ENCODE results near the gene PAQR7.

Gene PAQR7

DNA sequence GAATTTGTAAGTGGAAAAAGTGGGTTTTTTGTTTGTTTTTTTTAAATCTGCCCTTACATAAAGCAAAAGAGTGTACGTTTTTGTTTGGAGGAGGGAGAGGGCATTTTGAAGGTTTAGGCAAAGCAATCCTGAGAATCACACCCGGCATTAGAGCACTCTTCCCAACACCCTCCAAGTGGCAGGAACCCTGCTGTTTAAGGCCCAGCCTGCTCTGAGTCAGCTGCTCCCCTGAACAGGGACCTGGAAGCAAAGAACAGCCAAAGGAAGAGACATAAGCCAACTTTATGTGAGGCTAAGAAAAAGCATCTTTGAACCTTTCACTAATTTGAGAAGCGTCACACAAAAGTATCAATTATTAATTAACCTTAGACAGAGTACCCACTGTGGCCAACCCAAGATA is 38.8 kb downstream of the PAQR7 start:
- Histone ChIP-seq H3K27ac (ENCODE audit: low read length) (no peak overlapping the region), H3K4me1 (ENCODE audit: control insufficient read depth, low read depth, low read length) (no peaks in the 10 kb centered on the region), H3K4me3 (ENCODE audit: low read length) (no peak overlapping the region), H3K9me3 (ENCODE audit: control insufficient read depth, low read depth, low read length) (no peaks in the 10 kb centered on the region), H3K27me3 (ENCODE audit: control insufficient read depth, insufficient read depth, low read length) (no peaks in the 10 kb centered on the region), H3K9ac (ENCODE audit: low read length) (no peak overlapping the region), H3K36me3 (ENCODE audit: control insufficient read depth, low read depth, low read length) (peaks cover 42% of the 10 kb centered on the region)

DNA sequence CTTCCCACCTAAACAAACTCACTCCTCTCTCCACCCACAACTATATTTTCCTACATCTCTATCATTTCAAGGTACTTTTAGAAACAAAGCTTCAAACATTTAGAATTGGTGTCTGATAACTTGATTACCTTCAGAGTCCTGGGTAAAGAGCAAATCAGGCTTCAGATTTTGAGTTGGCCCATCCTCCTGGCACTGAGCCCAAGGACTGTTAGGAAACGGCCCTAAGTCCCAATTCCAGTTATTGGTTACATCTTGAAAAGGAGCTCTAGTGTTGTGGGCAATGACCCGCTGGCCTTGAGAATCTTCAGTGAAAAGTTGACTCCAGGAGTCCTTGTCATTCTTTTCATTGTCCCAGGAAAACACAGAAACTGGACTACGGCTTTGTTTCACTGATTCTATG is 40.6 kb downstream of the PAQR7 start:
- Histone ChIP-seq H3K9ac (ENCODE audit: low read length) (no peak overlapping the region), H3K4me1 (ENCODE audit: control insufficient read depth, low read depth, low read length) (no peaks in the 10 kb centered on the region), H3K27ac (ENCODE audit: low read length) (no peak overlapping the region), H3K4me3 (ENCODE audit: low read length) (no peak overlapping the region), H3K27me3 (ENCODE audit: control insufficient read depth, insufficient read depth, low read length) (no peaks in the 10 kb centered on the region), H3K36me3 (ENCODE audit: control insufficient read depth, low read depth, low read length) (peaks cover 60% of the 10 kb centered on the region), H3K9me3 (ENCODE audit: control insufficient read depth, low read depth, low read length) (no peaks in the 10 kb centered on the region)

DNA sequence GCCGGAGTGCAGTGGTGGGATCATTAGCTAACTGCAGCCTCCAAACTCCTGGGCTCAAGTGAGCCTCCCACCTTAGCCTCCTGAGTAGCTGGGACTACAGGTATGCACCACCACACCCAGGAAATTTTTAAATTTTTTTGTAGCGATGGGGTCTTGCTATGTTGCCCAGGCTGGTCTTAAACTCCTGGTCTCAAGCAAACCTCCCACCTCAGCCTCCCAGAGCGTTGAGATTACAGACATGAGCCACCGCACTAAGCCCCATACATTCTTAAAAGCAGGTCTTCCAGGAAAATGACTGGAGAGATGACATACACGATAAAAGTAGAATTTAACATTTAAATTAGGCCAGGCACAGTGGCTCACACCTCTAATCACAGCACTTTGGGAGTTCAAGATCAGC is 42.4 kb downstream of the PAQR7 start:
- H3K27me3 ChIP-seq (ENCODE audit: control insufficient read depth, insufficient read depth, low read length), result no peaks in the 10 kb centered on the region
- no peak overlapping the region for H3K4me3 ChIP-seq (ENCODE audit: low read length)
- no peaks in the 10 kb centered on the region for H3K9me3 ChIP-seq (ENCODE audit: control insufficient read depth, low read depth, low read length)
- no peak overlapping the region for H3K9ac ChIP-seq (ENCODE audit: low read length)
- peaks cover 76% of the 10 kb centered on the region for H3K36me3 ChIP-seq (ENCODE audit: control insufficient read depth, low read depth, low read length)
- no peak overlapping the region for H3K27ac ChIP-seq (ENCODE audit: low read length)
- no peaks in the 10 kb centered on the region for H3K4me1 ChIP-seq (ENCODE audit: control insufficient read depth, low read depth, low read length)

DNA sequence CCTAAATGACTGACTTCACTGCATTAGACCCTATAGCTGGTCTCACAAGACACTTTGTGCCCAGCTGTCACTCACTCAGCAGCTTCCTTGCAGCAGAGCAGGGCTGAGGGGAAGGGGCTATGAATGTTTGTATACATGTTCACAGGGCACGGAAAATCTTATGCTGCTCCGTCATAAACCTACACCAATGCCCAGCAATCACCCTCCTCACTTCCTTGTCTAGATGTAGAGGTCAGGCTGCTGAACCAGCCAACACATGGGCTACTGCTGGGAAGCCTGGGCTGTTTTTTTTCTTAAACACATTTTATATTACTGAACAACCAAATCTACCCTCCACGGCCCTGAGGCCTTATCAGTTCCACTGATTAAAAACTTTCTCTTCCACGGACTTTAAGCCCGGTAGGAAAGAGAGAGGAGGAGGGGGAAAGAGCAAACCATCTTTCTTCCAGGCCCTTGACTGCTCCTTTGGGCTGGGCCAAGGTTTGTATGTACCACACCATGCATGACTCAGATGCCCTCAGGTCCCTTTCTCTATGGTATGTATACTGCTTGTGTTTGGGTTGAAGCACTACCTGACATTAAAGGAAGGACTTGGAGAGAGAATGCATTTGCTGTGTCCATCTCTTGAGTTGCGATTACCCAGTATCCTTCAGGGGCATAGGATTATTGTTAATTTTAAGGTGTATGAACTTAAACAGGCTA is 43.0 kb downstream of the PAQR7 start:
- Histone ChIP-seq H3K4me1 (ENCODE audit: control insufficient read depth, low read depth, low read length) (no peaks in the 10 kb centered on the region), H3K27me3 (ENCODE audit: control insufficient read depth, insufficient read depth, low read length) (no peaks in the 10 kb centered on the region), H3K9me3 (ENCODE audit: control insufficient read depth, low read depth, low read length) (no peaks in the 10 kb centered on the region), H3K27ac (ENCODE audit: low read length) (no peak overlapping the region), H3K9ac (ENCODE audit: low read length) (no peak overlapping the region), H3K36me3 (ENCODE audit: control insufficient read depth, low read depth, low read length) (peaks cover 80% of the 10 kb centered on the region), H3K4me3 (ENCODE audit: low read length) (no peak overlapping the region)

DNA sequence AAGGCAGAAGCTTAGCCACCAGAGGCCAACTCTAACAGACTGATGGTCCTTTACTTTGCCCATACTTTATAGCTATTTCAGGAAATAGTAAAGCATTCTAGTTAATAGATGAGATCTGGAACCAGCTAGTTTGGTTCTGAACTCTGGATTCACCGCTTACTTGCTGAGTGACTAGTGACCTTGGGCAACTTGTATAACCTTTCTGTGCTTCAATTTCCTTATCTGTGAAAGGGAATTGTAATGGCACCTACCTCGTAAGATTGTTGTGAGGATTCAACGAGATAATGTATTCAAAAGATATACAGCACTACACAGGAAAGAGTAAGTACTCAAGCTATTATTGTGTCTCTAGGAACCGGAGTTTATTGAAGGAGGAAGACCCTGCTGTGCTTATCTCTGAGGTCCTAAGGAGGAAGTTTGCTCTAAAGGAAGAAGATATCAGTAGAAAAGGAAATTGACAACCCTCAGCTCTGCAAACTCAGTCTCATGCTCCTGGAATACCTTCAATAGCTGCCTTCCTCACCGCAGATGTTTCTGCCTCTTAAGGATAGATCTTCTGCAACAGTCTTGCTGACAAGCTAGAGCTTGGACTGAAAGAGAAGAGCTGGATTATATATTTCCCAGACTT is 43.8 kb downstream of the PAQR7 start:
- Histone ChIP-seq H3K27ac (ENCODE audit: low read length) (no peak overlapping the region), H3K36me3 (ENCODE audit: control insufficient read depth, low read depth, low read length) (peaks cover 75% of the 10 kb centered on the region), H3K9ac (ENCODE audit: low read length) (no peak overlapping the region)

DNA sequence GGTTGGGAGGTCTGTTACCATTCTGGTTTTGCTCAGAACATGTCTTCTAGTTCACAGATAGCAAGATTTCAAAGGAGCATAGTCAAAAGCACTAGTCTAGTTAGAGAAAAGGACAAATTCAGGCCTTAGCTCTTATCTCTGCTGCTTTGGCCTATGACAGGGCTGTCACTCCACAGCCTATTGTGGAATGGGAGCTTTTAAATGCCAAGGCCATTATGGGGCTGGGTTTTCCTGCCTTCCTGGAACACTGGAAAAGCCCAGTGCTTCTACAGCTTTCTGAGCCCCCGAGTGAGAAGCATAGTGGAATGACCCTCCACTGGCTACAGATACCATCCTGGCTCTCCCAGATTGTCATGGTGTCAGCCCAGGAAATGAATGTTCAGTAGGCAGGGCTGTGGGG is 46.5 kb downstream of the PAQR7 start:
- Histone ChIP-seq H3K36me3 (ENCODE audit: control insufficient read depth, low read depth, low read length) (peaks cover 60% of the 10 kb centered on the region), H3K4me1 (ENCODE audit: control insufficient read depth, low read depth, low read length) (no peaks in the 10 kb centered on the region), H3K27ac (ENCODE audit: low read length) (no peak overlapping the region)

More for the DNA sequence above, 43.8 kb downstream of the PAQR7 start:
- H3K27me3 ChIP-seq (ENCODE audit: control insufficient read depth, insufficient read depth, low read length), result no peaks in the 10 kb centered on the region
- H3K4me3 ChIP-seq (ENCODE audit: low read length), result no peak overlapping the region
- no peaks in the 10 kb centered on the region for H3K9me3 ChIP-seq (ENCODE audit: control insufficient read depth, low read depth, low read length)
- no peaks in the 10 kb centered on the region for H3K4me1 ChIP-seq (ENCODE audit: control insufficient read depth, low read depth, low read length)

DNA sequence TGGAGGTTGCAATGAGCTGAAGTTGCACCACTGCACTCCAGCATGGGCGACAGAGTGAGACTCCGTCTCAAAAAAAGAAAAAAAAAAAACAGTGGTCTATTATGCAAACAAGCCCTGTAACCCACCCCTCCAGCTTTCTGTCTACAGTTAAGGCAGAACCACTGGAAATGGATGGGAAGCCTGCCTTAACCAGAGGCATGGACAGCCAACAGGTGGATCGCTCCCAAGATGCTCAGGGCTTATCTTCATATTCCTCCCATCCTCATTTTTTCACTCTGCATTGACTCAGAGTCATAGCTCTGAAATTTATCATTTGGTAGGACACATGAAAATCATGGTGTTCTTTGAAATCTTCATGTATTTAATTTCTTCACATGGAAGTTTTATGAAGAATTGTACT is 47.0 kb downstream of the PAQR7 start:
- no peak overlapping the region for H3K4me3 ChIP-seq (ENCODE audit: low read length)
- H3K4me1 ChIP-seq (ENCODE audit: control insufficient read depth, low read depth, low read length), result no peaks in the 10 kb centered on the region
- no peaks in the 10 kb centered on the region for H3K27me3 ChIP-seq (ENCODE audit: control insufficient read depth, insufficient read depth, low read length)
- H3K9ac ChIP-seq (ENCODE audit: low read length), result no peak overlapping the region
- no peak overlapping the region for H3K27ac ChIP-seq (ENCODE audit: low read length)
- no peaks in the 10 kb centered on the region for H3K9me3 ChIP-seq (ENCODE audit: control insufficient read depth, low read depth, low read length)
- peaks cover 60% of the 10 kb centered on the region for H3K36me3 ChIP-seq (ENCODE audit: control insufficient read depth, low read depth, low read length)

More for the DNA sequence above, 46.5 kb downstream of the PAQR7 start:
- H3K9ac ChIP-seq (ENCODE audit: low read length), result no peak overlapping the region
- H3K9me3 ChIP-seq (ENCODE audit: control insufficient read depth, low read depth, low read length), result no peaks in the 10 kb centered on the region
- no peaks in the 10 kb centered on the region for H3K27me3 ChIP-seq (ENCODE audit: control insufficient read depth, insufficient read depth, low read length)
- no peak overlapping the region for H3K4me3 ChIP-seq (ENCODE audit: low read length)

DNA sequence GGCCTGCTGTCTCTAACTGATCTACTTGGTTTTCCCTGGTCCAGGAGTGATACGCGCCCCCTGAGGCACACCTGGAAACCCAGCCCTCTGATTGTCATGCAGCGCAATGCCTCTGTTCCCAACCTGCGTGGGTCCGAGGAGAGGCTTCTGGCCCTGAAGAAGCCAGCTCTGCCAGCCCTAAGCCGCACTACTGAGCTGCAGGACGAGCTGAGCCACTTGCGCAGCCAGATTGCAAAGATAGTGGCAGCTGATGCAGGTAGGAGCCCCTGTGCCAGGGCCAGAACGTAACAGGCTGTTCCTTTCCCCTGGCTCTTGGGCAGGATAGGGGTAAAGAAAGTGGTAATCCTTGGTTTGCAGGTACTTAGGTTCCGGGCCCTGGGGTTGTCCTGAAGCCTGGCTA is 48.9 kb downstream of the PAQR7 start:
- Histone ChIP-seq H3K4me3 (ENCODE audit: low read length) (no peak overlapping the region), H3K27me3 (ENCODE audit: control insufficient read depth, insufficient read depth, low read length) (peaks cover 7% of the 10 kb centered on the region), H3K9ac (ENCODE audit: low read length) (no peak overlapping the region), H3K4me1 (ENCODE audit: control insufficient read depth, low read depth, low read length) (no peaks in the 10 kb centered on the region), H3K9me3 (ENCODE audit: control insufficient read depth, low read depth, low read length) (no peaks in the 10 kb centered on the region), H3K36me3 (ENCODE audit: control insufficient read depth, low read depth, low read length) (peaks cover 41% of the 10 kb centered on the region), H3K27ac (ENCODE audit: low read length) (no peak overlapping the region)

DNA sequence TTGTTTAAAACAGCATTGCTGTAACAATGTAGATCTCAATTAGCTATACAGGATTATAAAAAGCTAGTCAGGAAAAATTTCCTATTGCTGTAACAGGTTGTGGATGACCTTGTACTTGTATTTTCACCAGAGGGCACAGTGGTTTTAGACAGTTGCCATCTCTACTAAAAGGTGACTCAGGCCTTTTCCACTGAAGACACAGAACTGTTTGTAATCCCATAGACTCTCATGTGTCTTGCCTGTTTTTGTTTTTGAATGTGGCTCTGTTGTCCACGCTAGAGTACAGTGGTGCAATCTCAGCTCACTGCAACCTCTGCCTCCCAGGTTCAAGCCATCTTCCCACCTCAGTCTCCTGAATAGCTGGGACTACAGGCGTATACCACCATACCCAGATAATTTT is 49.9 kb downstream of the PAQR7 start:
- Histone ChIP-seq H3K9ac (ENCODE audit: low read length) (no peak overlapping the region), H3K36me3 (ENCODE audit: control insufficient read depth, low read depth, low read length) (peaks cover 32% of the 10 kb centered on the region), H3K27ac (ENCODE audit: low read length) (no peak overlapping the region), H3K9me3 (ENCODE audit: control insufficient read depth, low read depth, low read length) (no peaks in the 10 kb centered on the region), H3K4me1 (ENCODE audit: control insufficient read depth, low read depth, low read length) (peaks cover 6% of the 10 kb centered on the region), H3K4me3 (ENCODE audit: low read length) (no peak overlapping the region), H3K27me3 (ENCODE audit: control insufficient read depth, insufficient read depth, low read length) (peaks cover 16% of the 10 kb centered on the region)

DNA sequence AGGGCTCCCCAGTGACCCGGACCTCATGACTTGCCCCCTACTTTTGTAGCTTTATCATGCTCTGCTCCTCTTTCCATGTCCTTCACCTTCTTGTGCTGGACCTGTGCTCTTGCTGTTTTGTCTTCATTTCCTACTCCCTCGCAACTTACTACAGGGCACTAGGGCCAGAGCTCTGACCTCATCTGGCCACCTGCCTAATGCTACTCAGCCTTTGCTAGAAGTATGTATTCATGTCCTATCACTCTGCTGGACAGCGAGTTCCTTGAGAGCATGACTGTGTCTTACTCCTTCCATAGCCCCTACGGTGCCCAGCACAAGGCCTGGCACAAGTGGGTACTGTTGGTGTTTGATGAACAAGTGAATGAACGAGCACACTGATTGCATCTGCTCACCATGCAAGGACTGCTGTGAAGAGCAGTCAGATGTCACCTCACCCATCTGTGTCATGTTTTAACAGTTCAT is 53.8 kb downstream of the PAQR7 start:
- H3K4me3 ChIP-seq (ENCODE audit: low read length), result no peak overlapping the region
- no peak overlapping the region for H3K27ac ChIP-seq (ENCODE audit: low read length)
- H3K9ac ChIP-seq (ENCODE audit: low read length), result no peak overlapping the region

DNA sequence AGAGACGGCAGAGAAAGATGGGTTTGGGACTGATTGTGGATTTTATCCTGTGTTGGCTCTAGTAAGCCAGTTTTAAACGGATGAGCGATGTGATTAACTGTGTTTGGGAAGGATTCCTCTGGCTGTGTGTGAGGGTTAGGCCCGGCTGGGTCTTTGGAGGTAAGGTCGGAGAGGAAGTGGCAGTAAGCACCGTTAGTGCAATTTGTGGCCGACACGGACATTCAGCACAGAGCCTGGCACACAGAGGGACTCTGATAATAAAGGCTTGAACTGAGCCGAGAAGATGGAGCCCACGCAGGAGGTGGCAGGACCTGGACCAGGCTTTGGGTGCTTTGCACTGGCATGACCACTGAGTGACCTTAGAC is 54.4 kb downstream of the PAQR7 start:
- peak overlapping the region; percentile 72 for H3K9ac ChIP-seq (ENCODE audit: low read length)
- peaks cover 11% of the 10 kb centered on the region for H3K4me1 ChIP-seq (ENCODE audit: control insufficient read depth, low read depth, low read length)
- peak overlapping the region; percentile 86 for H3K4me3 ChIP-seq (ENCODE audit: low read length)
- no peak overlapping the region for H3K27ac ChIP-seq (ENCODE audit: low read length)
- H3K27me3 ChIP-seq (ENCODE audit: control insufficient read depth, insufficient read depth, low read length), result peaks cover 17% of the 10 kb centered on the region
- no peaks in the 10 kb centered on the region for H3K36me3 ChIP-seq (ENCODE audit: control insufficient read depth, low read depth, low read length)
- H3K9me3 ChIP-seq (ENCODE audit: control insufficient read depth, low read depth, low read length), result no peaks in the 10 kb centered on the region

More for the DNA sequence above, 53.8 kb downstream of the PAQR7 start:
- Histone ChIP-seq H3K9me3 (ENCODE audit: control insufficient read depth, low read depth, low read length) (no peaks in the 10 kb centered on the region), H3K36me3 (ENCODE audit: control insufficient read depth, low read depth, low read length) (peaks cover 3% of the 10 kb centered on the region), H3K27me3 (ENCODE audit: control insufficient read depth, insufficient read depth, low read length) (peaks cover 17% of the 10 kb centered on the region), H3K4me1 (ENCODE audit: control insufficient read depth, low read depth, low read length) (peaks cover 11% of the 10 kb centered on the region)
